ENCODE measurements around the gene CD96. TPM values are rescaled to one million over a fixed set of nuclear protein-coding genes. Genes with fewer than 3 reads are reported as not detected.

CD96 gene
- total and polyA plus RNA-seq, 2 donors (not counting 3 experiments of a cell fraction or from before 2014, with no cell fraction given): not detected

- Histone ChIP-seq H4K20me1 (replicated peaks; ENCODE audit: control insufficient read depth, extremely low read depth, insufficient read depth, low read length) (no peaks in the 10 kb centered on the region), H3K9ac (replicated peaks; ENCODE audit: extremely low read depth, insufficient read depth, low read length) (no peak overlapping the region), H3K4me2 (ENCODE audit: insufficient read depth, low read length) (no peak overlapping the region), H3K79me2 (ENCODE audit: control insufficient read depth, insufficient read depth, low read length) (no peaks in the 10 kb centered on the region), H3K27me3 (ENCODE audit: control insufficient read depth in 2 of 2, insufficient read depth in 2 of 2, low read length in 2 of 2) (no peaks in the 10 kb centered on the region), H2AFZ (ENCODE audit: low read depth, low read length) (no peak overlapping the region), H3K4me3 (replicated peaks in 1 of 3; ENCODE audit: insufficient read depth in 1 of 3, low read depth in 1 of 3, low read length in 3 of 3) (no peak overlapping the region), H3K27ac (ENCODE audit: insufficient read depth, low read depth, low read length) (no peak overlapping the region), H3K9me1 (replicated peaks; ENCODE audit: control insufficient read depth, extremely low read depth, insufficient read depth, low read length) (no peaks in the 10 kb centered on the region), H3K36me3 (ENCODE audit: control insufficient read depth in 2 of 2, extremely low read depth in 1 of 2, insufficient read depth in 2 of 2, low read length in 2 of 2) (no peaks in the 10 kb centered on the region), H3K9me3 (replicated peaks; ENCODE audit: control insufficient read depth, insufficient read depth, low read length) (no peaks in the 10 kb centered on the region), H3K4me1 (ENCODE audit: control insufficient read depth, extremely low read depth, insufficient read depth, low read length) (no peaks in the 10 kb centered on the region)
- dilution Hi-C loops (cut with MboI; ENCODE audit: extremely low pct_ligation_motif_present, low sequenced_read_pairs): no loop called here
- DNase-seq (ENCODE audit: low read depth, low spot score): no peak
- FAIRE-seq: no peak
- ChIA-PET POLR2A (no interaction called here), CTCF (no interaction called here)
- no peak for TF ChIP-seq MYC (IDR thresholded peaks at IDR 0.05; ENCODE audit: low read depth, low read length)
- BruUV-seq (replicated peaks): no TSS peak
- intact Hi-C loops (cut with micrococcal nuclease): no loop called here
These were observed 32.7 kb upstream of the CD96 start for GRCh38 chr3:111509308-111509707.

- H3K9ac ChIP-seq (replicated peaks; ENCODE audit: extremely low read depth, insufficient read depth, low read length): no peak overlapping the region
- H3K27ac ChIP-seq (ENCODE audit: insufficient read depth, low read depth, low read length): no peak overlapping the region
- H3K4me2 ChIP-seq (ENCODE audit: insufficient read depth, low read length): no peak overlapping the region
- H3K9me3 ChIP-seq (replicated peaks; ENCODE audit: control insufficient read depth, insufficient read depth, low read length): no peaks in the 10 kb centered on the region
- H3K9me1 ChIP-seq (replicated peaks; ENCODE audit: control insufficient read depth, extremely low read depth, insufficient read depth, low read length): no peaks in the 10 kb centered on the region
- H4K20me1 ChIP-seq (replicated peaks; ENCODE audit: control insufficient read depth, extremely low read depth, insufficient read depth, low read length): no peaks in the 10 kb centered on the region
- no peaks in the 10 kb centered on the region for H3K27me3 ChIP-seq (ENCODE audit: control insufficient read depth in 2 of 2, insufficient read depth in 2 of 2, low read length in 2 of 2)
- no peak overlapping the region for H3K4me3 ChIP-seq (replicated peaks in 1 of 3; ENCODE audit: insufficient read depth in 1 of 3, low read depth in 1 of 3, low read length in 3 of 3)
- H3K4me1 ChIP-seq (ENCODE audit: control insufficient read depth, extremely low read depth, insufficient read depth, low read length): no peaks in the 10 kb centered on the region
- TF ChIP-seq EZH2 (IDR thresholded peaks at IDR 0.05; ENCODE audit: borderline replicate concordance, low read depth, low read length, severe bottlenecking) (no peak), FOS (IDR thresholded peaks at IDR 0.05; ENCODE audit: borderline replicate concordance, insufficient read depth, low read length) (no peak), POLR2AphosphoS5 (IDR thresholded peaks at IDR 0.05; ENCODE audit: insufficient read depth, low read depth, low read length) (no peak), MYC (IDR thresholded peaks at IDR 0.05; ENCODE audit: low read depth, low read length) (no peak), POLR2A (IDR thresholded peaks at IDR 0.05; ENCODE audit: low read depth, low read length) (no peak)
- TF ChIP-seq, protein P1, sequence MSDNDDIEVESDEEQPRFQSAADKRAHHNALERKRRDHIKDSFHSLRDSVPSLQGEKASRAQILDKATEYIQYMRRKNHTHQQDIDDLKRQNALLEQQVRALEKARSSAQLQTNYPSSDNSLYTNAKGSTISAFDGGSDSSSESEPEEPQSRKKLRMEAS (IDR thresholded peaks at IDR 0.05; ENCODE audit: insufficient read depth, insufficient read length): no peak
- no peak for FAIRE-seq
- DNase-seq (ENCODE audit: low read depth, low spot score): no peak
- intact Hi-C loops (cut with micrococcal nuclease) (no loop called here), dilution Hi-C loops (cut with MboI; ENCODE audit: extremely low pct_ligation_motif_present, low sequenced_read_pairs) (no loop called here)
- no peaks in the 10 kb centered on the region for H3K79me2 ChIP-seq (ENCODE audit: control insufficient read depth, insufficient read depth, low read length)
- CTCF ChIA-PET: no interaction called here
- no TSS peak for BruUV-seq (replicated peaks)
- H3K36me3 ChIP-seq (ENCODE audit: control insufficient read depth in 2 of 2, extremely low read depth in 1 of 2, insufficient read depth in 2 of 2, low read length in 2 of 2): no peaks in the 10 kb centered on the region
- POLR2A ChIA-PET: no interaction called here
- no peak overlapping the region for H2AFZ ChIP-seq (ENCODE audit: low read depth, low read length)
These were observed 24.2 kb upstream of the CD96 start for GRCh38 chr3:111517801-111518200.

Measured in endothelial cell of umbilical vein (primary cell).